ENCODE data around the gene PA2G4.

DNA sequence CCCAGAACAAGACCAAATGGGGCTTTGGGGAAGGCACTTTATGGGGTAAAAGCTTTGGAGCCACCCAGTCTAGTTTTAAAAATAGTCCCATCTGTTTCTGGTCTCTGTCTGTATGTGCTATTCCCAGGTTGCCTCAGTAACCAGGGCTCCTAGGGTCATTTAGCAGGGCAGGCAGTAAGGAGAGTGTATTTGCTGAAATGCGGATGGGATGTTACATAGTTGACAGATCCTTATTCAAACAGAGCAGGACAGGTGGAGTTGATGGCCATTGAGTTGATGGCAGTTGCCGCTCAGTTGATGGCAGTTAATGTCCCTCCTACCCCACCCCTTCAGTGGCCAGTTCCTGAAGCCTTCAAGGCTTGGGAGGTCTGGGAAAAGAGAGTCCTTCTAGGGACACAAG, 18.3 kb downstream of the PA2G4 start:
- no peak for TF ChIP-seq GATA2 (IDR thresholded peaks at IDR 0.05; ENCODE audit: low read depth, low read length)
- no peak for TF ChIP-seq GATA3 (IDR thresholded peaks at IDR 0.05; ENCODE audit: low read depth, low read length)

Measured in SH-SY5Y (cell line).